Common myeloid progenitor, CD34-positive (primary cell): ENCODE measurements around the gene PALLD.

Experiments used
- CTCF ChIA-PET: fragments of 350-600 bp; sonication (Branson Sonifier 250); formaldehyde crosslinking; loops from one replicate; lab custom pipeline; 2021; ENCODE audit warnings: antibody characterized with exemption; lab: Charles Lee
- POLR2A ChIA-PET: fragments of 350-600 bp; sonication (Branson Sonifier 250); formaldehyde crosslinking; loops from one replicate; lab custom pipeline; 2021; ENCODE audit warnings: antibody characterized with exemption; lab: Charles Lee
- DNase-seq, 3 donors: peaks; one replicate each; pipeline versions ENCODE4 v3.0.0 to v3.0.0-alpha.2; 2013
- H3K27ac ChIP-seq, 2 experiments: 1 replicate in 1 of 2; 2 replicates in 1 of 2; pipeline ENCODE4 v1.7.0; 2013; ENCODE audit warnings: inconsistent platforms in 2 of 2, low read length in 2 of 2, mild to moderate bottlenecking in 2 of 2, low read depth in 1 of 2, moderate library complexity in 1 of 2; ENCODE audit not compliant: severe bottlenecking in 2 of 2, insufficient read depth in 1 of 2, poor library complexity in 1 of 2
- H3K27me3 ChIP-seq, 5 experiments: replicated peaks in 2 of 5; 1 replicate in 3 of 5; 2 replicates in 2 of 5; pipeline versions ENCODE4 v1.6.1 to v1.7.0; 2013; ENCODE audit warnings: low read length in 4 of 5, mild to moderate bottlenecking in 2 of 5, moderate library complexity in 2 of 5, inconsistent platforms in 1 of 5; ENCODE audit not compliant: insufficient read depth in 5 of 5, control insufficient read depth in 4 of 5
- H3K36me3 ChIP-seq, 4 experiments: 1 replicate in 2 of 4; 2 replicates in 2 of 4; pipeline versions ENCODE4 v1.6.1 to v1.7.0; 2013; ENCODE audit warnings: low read length in 3 of 4, control low read depth in 1 of 4, mild to moderate bottlenecking in 1 of 4; ENCODE audit not compliant: control insufficient read depth in 4 of 4, insufficient read depth in 4 of 4
- H3K4me1 ChIP-seq, 4 experiments: 1 replicate in 3 of 4; 2 replicates in 1 of 4; pipeline versions ENCODE4 v1.6.1 to v1.7.1; 2013; ENCODE audit warnings: low read length in 3 of 4, mild to moderate bottlenecking in 3 of 4, control low read depth in 1 of 4, inconsistent platforms in 1 of 4, moderate library complexity in 1 of 4; ENCODE audit not compliant: control insufficient read depth in 4 of 4, insufficient read depth in 4 of 4; ENCODE audit errors: control extremely low read depth in 1 of 4
- H3K4me3 ChIP-seq, 7 experiments: 1 replicate in 4 of 7; 2 replicates in 3 of 7; pipeline versions ENCODE4 v1.5.1 to v1.7.0; 2013; ENCODE audit warnings: mild to moderate bottlenecking in 7 of 7, low read length in 6 of 7, moderate library complexity in 6 of 7, inconsistent platforms in 2 of 7, low read depth in 2 of 7, control low read depth in 1 of 7; ENCODE audit not compliant: insufficient read depth in 4 of 7, control insufficient read depth in 1 of 7; ENCODE audit errors: extremely low read depth in 1 of 7
- H3K9me3 ChIP-seq, 5 experiments: 1 replicate in 4 of 5; 2 replicates in 1 of 5; pipeline versions ENCODE4 v1.6.1 to v1.7.1; 2013; ENCODE audit warnings: low read length in 4 of 5, mild to moderate bottlenecking in 2 of 5, inconsistent platforms in 1 of 5, low read depth in 1 of 5, moderate library complexity in 1 of 5; ENCODE audit not compliant: control insufficient read depth in 4 of 5, insufficient read depth in 2 of 5; ENCODE audit errors: control extremely low read depth in 1 of 5
- whole genome bisulfite sequencing: methylation state at CpG from one replicate; pipeline ENCODE4 v1.1.5; 2013; ENCODE audit not compliant: insufficient coverage; 5-methylcytosine and 5-hydroxymethylcytosine counted together

PALLD gene

GRCh38 chr4:168794881-168795280 lies 298.0 kb downstream of the PALLD start:
- Histone ChIP-seq H3K27me3 (no peaks in the 10 kb centered on the region), H3K36me3 (no peaks in the 10 kb centered on the region), H3K4me3 (no peak overlapping the region), H3K9me3 (no peaks in the 10 kb centered on the region), H3K27ac (no peak overlapping the region), H3K4me1 (peaks cover 4 to 14% (median 6%) of the 10 kb centered on the region in 4 experiments)
- CTCF ChIA-PET = interaction anchor here (1.4 kb wide), 1 partner anchor 23 kb away, joined by 4 read pairs; no protein-coding TSS in a partner anchor
- POLR2A ChIA-PET = no interaction called here
- DNase-seq = no peak
- 100% methylated on average over 3 of the region's 3 CpGs for WGBS

DNA sequence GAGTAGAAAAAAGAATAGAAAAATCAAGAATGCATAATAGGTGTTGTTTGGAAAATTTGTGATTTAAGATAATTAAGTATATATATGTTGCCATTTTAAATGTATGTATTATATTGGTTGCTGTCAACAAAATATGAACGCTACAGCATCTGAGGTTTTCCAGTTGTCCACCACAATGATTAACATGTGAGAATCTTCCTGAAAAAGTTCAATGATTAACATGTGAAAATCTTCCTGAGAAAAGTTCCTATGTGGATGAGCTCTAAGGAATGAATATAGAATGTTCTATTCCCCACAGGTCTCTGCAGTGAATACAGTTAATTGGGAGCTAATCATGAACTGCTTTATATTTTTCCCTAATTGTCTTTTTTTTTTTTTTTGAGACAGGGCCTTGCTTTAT lies 298.5 kb downstream of the PALLD start:
- Histone ChIP-seq H3K4me3 (no peak overlapping the region), H3K27ac (no peak overlapping the region), H3K4me1 (peaks cover 4 to 14% (median 6%) of the 10 kb centered on the region in 4 experiments), H3K36me3 (no peaks in the 10 kb centered on the region), H3K9me3 (no peaks in the 10 kb centered on the region), H3K27me3 (no peaks in the 10 kb centered on the region)
- no peak for DNase-seq
- ChIA-PET CTCF (interaction anchor here (1.4 kb wide), 1 partner anchor 24 kb away, joined by 4 read pairs; no protein-coding TSS in a partner anchor), POLR2A (no interaction called here)
- WGBS = no CpG with 5 or more reads among the region's 1 CpG

DNA sequence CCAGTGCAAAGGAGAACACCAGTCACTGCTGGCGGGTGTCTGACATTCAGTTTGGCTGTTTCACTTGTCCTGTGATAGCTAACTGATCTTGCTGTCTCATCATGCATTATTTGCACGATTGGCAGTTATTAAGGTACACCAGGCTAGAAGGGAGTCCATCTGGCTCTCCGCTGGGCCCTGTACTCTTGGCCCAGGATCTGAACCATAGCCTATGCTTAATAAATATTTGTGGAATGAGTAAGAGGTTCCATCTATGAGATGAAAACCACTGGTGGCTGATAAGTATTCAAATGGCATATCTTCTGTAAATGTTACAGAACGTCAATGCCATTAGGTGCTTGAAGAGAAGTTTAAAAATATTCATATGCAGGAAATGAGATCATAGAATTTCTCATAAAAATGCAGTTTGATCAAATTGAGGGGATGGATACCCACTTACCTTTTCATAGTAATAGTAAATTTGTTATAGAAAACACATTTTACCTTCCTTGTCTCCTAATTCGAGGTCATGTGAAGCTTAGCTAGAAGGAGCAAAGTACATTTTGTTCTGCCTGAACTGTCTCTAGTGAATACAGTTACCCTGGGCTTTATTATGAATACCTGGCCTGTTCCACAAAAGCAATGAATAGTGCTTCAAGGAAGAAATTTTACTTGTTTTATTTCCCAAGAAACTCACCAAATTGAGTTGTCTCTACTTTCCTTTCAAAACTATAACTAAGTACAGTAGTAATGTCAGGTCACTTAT lies 299.7 kb downstream of the PALLD start:
- no peak overlapping the region for H3K27ac ChIP-seq
- no peaks in the 10 kb centered on the region for H3K27me3 ChIP-seq
- peaks cover 4 to 14% (median 6%) of the 10 kb centered on the region in 4 experiments for H3K4me1 ChIP-seq
- no peaks in the 10 kb centered on the region for H3K9me3 ChIP-seq
- no peak overlapping the region for H3K4me3 ChIP-seq
- H3K36me3 ChIP-seq = no peaks in the 10 kb centered on the region
- POLR2A ChIA-PET = no interaction called here
- CTCF ChIA-PET = interaction anchor here (0.6 kb wide), 1 partner anchor 43 kb away, joined by 3 read pairs; no protein-coding TSS in a partner anchor
- DNase-seq = no peak
- WGBS = 97% methylated on average over 5 of the region's 5 CpGs

DNA sequence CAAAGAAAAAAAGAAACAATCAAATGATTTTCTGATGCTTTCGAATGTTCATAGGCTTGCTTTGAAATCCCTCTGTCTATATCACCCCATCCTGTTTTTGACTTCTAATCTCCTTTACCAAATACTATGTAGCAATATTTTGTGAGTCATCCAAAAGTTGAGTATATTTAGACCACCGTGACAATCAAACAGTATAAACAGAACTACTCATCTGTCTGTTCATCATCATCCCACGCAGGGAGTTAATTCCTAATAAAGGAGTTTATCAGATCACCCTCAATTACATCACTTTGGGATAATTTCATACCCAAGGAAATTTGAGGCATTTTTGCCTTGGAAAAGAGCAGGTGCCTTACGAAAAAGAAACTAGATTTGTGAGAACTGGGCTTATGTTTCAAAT lies 300.3 kb downstream of the PALLD start:
- ChIA-PET CTCF (interaction anchor here (0.7 kb wide), 1 partner anchor 87 kb away, joined by 3 read pairs; no protein-coding TSS in a partner anchor), POLR2A (no interaction called here)
- Histone ChIP-seq H3K27ac (no peak overlapping the region), H3K9me3 (no peaks in the 10 kb centered on the region), H3K27me3 (no peaks in the 10 kb centered on the region), H3K36me3 (no peaks in the 10 kb centered on the region), H3K4me3 (no peak overlapping the region), H3K4me1 (peaks cover 4 to 14% (median 6%) of the 10 kb centered on the region in 4 experiments)
- 86% methylated on average over 1 of the region's 4 CpGs for WGBS
- peak in 2 of 3 donors; percentile 55 to 63 for DNase-seq

GRCh38 chr4:168797738-168798375 lies 301.0 kb downstream of the PALLD start:
- CTCF ChIA-PET = interaction anchor here (0.7 kb wide), 1 partner anchor 87 kb away, joined by 3 read pairs; no protein-coding TSS in a partner anchor
- peak; percentile 42 to 60 (median 59) for DNase-seq
- POLR2A ChIA-PET = no interaction called here
- H3K27me3 ChIP-seq = no peaks in the 10 kb centered on the region
- H3K27ac ChIP-seq = no peak overlapping the region
- 21% methylated on average over 4 of the region's 5 CpGs for WGBS
- no peaks in the 10 kb centered on the region for H3K36me3 ChIP-seq
- no peaks in the 10 kb centered on the region for H3K9me3 ChIP-seq
- H3K4me3 ChIP-seq = no peak overlapping the region
- H3K4me1 ChIP-seq = peaks cover 4 to 14% (median 6%) of the 10 kb centered on the region in 4 experiments

- ChIA-PET CTCF (no interaction called here), POLR2A (no interaction called here)
- WGBS = 80% methylated on average over 1 of the region's 2 CpGs
- Histone ChIP-seq H3K27me3 (no peaks in the 10 kb centered on the region), H3K4me1 (peaks cover 4 to 14% (median 6%) of the 10 kb centered on the region in 4 experiments), H3K4me3 (no peak overlapping the region), H3K9me3 (no peaks in the 10 kb centered on the region), H3K36me3 (no peaks in the 10 kb centered on the region), H3K27ac (no peak overlapping the region)
- DNase-seq = no peak
These were observed 304.1 kb downstream of the PALLD start for GRCh38 chr4:168800926-168801325.

GRCh38 chr4:168802222-168802621 lies 305.4 kb downstream of the PALLD start:
- no peaks in the 10 kb centered on the region for H3K36me3 ChIP-seq
- WGBS = no CpG with 5 or more reads among the region's 4 CpGs
- peaks cover 3 to 9% (median 6%) of the 10 kb centered on the region in 4 experiments for H3K4me1 ChIP-seq
- no peaks in the 10 kb centered on the region for H3K27me3 ChIP-seq
- DNase-seq = no peak
- no peaks in the 10 kb centered on the region for H3K9me3 ChIP-seq
- ChIA-PET CTCF (no interaction called here), POLR2A (no interaction called here)
- no peak overlapping the region for H3K27ac ChIP-seq
- no peak overlapping the region for H3K4me3 ChIP-seq
